Liver (tissue), 3 donors: Measurements from ENCODE around the gene RASL10B.

Experiments
- FOXA1 ChIP-seq: IDR thresholded peaks from 2 replicates; pipeline ENCODE4 v1.6.1; 2016; ENCODE audit warnings: antibody characterized with exemption
- GABPA ChIP-seq, 2 donors: IDR thresholded peaks in 1 of 2; conservative IDR thresholded peaks in 1 of 2; 2 replicates each; pipeline ENCODE4 v1.6.1; 2016; ENCODE audit warnings: antibody characterized with exemption in 2 of 2, mild to moderate bottlenecking in 1 of 2, moderate library complexity in 1 of 2
- JUND ChIP-seq, 2 donors: IDR thresholded peaks; 2 replicates each; pipeline ENCODE4 v1.6.1; 2016; ENCODE audit warnings: antibody characterized with exemption in 2 of 2
- RAD21 ChIP-seq, 2 donors: IDR thresholded peaks; 2 replicates each; pipeline ENCODE4 v1.6.1; 2016; ENCODE audit warnings: antibody characterized with exemption in 2 of 2, mild to moderate bottlenecking in 2 of 2
- RXRA ChIP-seq, 2 donors: IDR thresholded peaks; 2 replicates each; pipeline ENCODE4 v1.6.1; 2017 to 2018; ENCODE audit warnings: antibody characterized with exemption in 2 of 2, mild to moderate bottlenecking in 1 of 2
- SP1 ChIP-seq: IDR thresholded peaks from 2 replicates; pipeline ENCODE4 v1.6.1; 2018; ENCODE audit warnings: antibody characterized with exemption, mild to moderate bottlenecking
- TAF1 ChIP-seq: conservative IDR thresholded peaks from 2 replicates; pipeline ENCODE4 v1.6.1; 2016; ENCODE audit warnings: antibody characterized with exemption, mild to moderate bottlenecking
- YY1 ChIP-seq: IDR thresholded peaks from 2 replicates; pipeline ENCODE4 v1.6.1; 2016; ENCODE audit warnings: antibody characterized with exemption, mild to moderate bottlenecking
- TF ChIP-seq, protein P1 (sequence below): fragments of 150-350 bp; IDR thresholded peaks from 2 replicates; pipeline ENCODE4 v1.5.1; 2017; ENCODE audit warnings: improper control_type of control experiment, low read depth, low read length; ENCODE audit not compliant: missing input control
- TF ChIP-seq, protein P2 (sequence below): IDR thresholded peaks from 2 replicates; pipeline ENCODE4 v1.6.1; 2016; ENCODE audit warnings: antibody characterized with exemption
- TF ChIP-seq, protein P3 (sequence below): IDR thresholded peaks from 2 replicates; pipeline ENCODE4 v1.6.1; 2016; ENCODE audit warnings: antibody characterized with exemption
- TF ChIP-seq, protein P4 (sequence below): IDR thresholded peaks from 2 replicates; pipeline ENCODE4 v1.6.1; 2016; ENCODE audit warnings: antibody characterized with exemption, mild to moderate bottlenecking
- TF ChIP-seq, protein P5 (sequence below): IDR thresholded peaks from 2 replicates; pipeline ENCODE4 v1.6.1; 2016; ENCODE audit warnings: antibody characterized with exemption
- donor health status: healthy.
- donor health status: healthy.

DNA sequence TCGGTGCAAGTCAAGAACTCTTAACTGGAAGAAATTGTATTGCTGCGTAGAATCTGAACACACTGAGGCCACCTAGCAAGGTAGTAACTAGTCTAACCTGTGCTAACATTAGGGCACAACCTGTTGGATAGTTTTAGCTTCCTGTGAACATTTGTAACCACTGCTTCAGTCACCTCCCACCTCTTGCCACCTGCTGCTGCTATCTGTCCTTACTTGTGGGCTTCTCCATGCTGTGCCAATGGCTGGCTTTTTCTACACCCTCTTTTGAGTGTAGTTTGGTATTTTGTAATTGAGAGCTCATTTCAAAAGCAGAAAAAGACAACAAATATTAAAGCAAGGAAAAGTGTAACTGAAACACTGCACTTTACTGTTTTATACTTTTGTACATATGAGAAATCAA is 7.7 kb upstream of the RASL10B start:
- TF ChIP-seq, protein P1, sequence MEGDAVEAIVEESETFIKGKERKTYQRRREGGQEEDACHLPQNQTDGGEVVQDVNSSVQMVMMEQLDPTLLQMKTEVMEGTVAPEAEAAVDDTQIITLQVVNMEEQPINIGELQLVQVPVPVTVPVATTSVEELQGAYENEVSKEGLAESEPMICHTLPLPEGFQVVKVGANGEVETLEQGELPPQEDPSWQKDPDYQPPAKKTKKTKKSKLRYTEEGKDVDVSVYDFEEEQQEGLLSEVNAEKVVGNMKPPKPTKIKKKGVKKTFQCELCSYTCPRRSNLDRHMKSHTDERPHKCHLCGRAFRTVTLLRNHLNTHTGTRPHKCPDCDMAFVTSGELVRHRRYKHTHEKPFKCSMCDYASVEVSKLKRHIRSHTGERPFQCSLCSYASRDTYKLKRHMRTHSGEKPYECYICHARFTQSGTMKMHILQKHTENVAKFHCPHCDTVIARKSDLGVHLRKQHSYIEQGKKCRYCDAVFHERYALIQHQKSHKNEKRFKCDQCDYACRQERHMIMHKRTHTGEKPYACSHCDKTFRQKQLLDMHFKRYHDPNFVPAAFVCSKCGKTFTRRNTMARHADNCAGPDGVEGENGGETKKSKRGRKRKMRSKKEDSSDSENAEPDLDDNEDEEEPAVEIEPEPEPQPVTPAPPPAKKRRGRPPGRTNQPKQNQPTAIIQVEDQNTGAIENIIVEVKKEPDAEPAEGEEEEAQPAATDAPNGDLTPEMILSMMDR = no peak
- TF ChIP-seq YY1 = no peak
- TF ChIP-seq SP1 = no peak
- TF ChIP-seq RAD21 (IDR thresholded peaks at IDR 0.05) = no peak
- no peak for TF ChIP-seq RXRA (IDR thresholded peaks at IDR 0.05)
- TF ChIP-seq, protein P2, sequence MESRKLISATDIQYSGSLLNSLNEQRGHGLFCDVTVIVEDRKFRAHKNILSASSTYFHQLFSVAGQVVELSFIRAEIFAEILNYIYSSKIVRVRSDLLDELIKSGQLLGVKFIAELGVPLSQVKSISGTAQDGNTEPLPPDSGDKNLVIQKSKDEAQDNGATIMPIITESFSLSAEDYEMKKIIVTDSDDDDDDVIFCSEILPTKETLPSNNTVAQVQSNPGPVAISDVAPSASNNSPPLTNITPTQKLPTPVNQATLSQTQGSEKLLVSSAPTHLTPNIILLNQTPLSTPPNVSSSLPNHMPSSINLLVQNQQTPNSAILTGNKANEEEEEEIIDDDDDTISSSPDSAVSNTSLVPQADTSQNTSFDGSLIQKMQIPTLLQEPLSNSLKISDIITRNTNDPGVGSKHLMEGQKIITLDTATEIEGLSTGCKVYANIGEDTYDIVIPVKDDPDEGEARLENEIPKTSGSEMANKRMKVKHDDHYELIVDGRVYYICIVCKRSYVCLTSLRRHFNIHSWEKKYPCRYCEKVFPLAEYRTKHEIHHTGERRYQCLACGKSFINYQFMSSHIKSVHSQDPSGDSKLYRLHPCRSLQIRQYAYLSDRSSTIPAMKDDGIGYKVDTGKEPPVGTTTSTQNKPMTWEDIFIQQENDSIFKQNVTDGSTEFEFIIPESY = no peak
- no peak for TF ChIP-seq TAF1
- TF ChIP-seq, protein P3, sequence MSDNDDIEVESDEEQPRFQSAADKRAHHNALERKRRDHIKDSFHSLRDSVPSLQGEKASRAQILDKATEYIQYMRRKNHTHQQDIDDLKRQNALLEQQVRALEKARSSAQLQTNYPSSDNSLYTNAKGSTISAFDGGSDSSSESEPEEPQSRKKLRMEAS = no peak
- TF ChIP-seq, protein P4, sequence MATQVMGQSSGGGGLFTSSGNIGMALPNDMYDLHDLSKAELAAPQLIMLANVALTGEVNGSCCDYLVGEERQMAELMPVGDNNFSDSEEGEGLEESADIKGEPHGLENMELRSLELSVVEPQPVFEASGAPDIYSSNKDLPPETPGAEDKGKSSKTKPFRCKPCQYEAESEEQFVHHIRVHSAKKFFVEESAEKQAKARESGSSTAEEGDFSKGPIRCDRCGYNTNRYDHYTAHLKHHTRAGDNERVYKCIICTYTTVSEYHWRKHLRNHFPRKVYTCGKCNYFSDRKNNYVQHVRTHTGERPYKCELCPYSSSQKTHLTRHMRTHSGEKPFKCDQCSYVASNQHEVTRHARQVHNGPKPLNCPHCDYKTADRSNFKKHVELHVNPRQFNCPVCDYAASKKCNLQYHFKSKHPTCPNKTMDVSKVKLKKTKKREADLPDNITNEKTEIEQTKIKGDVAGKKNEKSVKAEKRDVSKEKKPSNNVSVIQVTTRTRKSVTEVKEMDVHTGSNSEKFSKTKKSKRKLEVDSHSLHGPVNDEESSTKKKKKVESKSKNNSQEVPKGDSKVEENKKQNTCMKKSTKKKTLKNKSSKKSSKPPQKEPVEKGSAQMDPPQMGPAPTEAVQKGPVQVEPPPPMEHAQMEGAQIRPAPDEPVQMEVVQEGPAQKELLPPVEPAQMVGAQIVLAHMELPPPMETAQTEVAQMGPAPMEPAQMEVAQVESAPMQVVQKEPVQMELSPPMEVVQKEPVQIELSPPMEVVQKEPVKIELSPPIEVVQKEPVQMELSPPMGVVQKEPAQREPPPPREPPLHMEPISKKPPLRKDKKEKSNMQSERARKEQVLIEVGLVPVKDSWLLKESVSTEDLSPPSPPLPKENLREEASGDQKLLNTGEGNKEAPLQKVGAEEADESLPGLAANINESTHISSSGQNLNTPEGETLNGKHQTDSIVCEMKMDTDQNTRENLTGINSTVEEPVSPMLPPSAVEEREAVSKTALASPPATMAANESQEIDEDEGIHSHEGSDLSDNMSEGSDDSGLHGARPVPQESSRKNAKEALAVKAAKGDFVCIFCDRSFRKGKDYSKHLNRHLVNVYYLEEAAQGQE = no peak
- TF ChIP-seq, protein P5, sequence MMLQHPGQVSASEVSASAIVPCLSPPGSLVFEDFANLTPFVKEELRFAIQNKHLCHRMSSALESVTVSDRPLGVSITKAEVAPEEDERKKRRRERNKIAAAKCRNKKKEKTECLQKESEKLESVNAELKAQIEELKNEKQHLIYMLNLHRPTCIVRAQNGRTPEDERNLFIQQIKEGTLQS = no peak
- TF ChIP-seq FOXA1 = no peak
- no peak for TF ChIP-seq JUND (IDR thresholded peaks at IDR 0.05)
- TF ChIP-seq GABPA (IDR thresholded peaks at IDR 0.05 in 1 of 2, conservative IDR thresholded peaks at IDR 0.05 in 1 of 2) = no peak
